Measurements from ENCODE around the gene SSR1. TPM values are rescaled to one million over a fixed set of nuclear protein-coding genes. Genes with fewer than 3 reads are reported as not detected.

SSR1 gene
- total and polyA plus RNA-seq, 2 experiments from 2014 or later, result 65.3 to 70.2 TPM

DNA sequence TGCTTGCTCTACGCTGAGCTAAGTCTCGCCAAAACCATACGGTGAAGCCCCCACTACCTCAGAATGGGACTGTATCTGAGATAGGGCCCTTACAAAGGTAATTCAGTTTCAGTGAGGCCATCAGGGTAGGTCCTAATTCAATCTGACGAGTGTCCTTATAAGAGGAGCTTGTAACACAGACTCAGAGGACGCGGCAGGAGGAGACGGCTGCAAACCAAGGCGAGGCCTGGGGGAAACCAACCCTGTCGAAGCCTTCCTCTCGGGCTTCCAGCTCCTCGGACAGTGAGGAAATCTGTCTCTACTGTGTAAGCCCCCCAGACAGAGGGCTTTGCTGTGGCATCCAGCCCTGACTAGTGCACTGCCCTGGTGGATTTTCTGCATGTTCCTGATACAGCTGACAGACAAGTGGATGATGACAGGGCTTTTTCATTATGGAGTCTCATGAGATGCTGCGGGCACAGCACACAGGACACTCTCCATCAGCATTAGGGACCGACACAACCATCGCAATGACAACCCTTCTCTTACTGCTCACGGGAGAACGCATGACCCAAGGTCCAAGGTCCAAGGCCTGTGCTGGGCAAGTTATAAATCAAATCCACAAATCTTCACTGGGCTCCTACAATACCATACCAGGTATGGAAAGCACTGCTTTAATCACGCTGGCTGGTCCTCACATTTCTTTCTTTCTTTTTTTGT, 48.2 kb downstream of the SSR1 start (continued):
- TF ChIP-seq ZNF462 (CRISPR knock-in tag; IDR thresholded peaks at IDR 0.05), result no peak

DNA sequence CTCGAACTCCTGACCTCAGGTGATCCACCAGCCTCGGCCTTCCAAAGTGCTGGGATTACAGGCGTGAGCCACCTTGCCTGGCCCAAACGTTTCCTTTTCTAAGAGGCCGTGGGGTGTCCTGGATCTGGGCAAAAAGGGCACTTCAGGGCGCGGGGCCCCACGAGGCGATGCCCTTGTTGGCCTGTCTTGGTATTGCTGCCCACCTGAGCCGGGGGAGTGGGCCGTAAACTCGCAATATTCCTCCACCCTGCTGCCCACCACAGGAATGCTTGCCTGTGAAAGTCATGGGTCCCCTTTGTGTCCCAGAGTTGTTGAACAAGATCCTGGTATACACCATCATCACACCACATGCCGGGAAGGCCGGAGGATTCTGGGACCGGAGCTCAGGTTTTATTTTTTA, 49.0 kb downstream of the SSR1 start:
- Histone ChIP-seq H3K4me3 (no peak overlapping the region), H3K27me3 (ENCODE audit: insufficient read depth) (peaks cover 3% of the 10 kb centered on the region; the same call in 1 of the 2 replicates), H3K4me2 (no peak overlapping the region), H3K4me1 (ENCODE audit: insufficient read depth) (peaks cover 10% of the 10 kb centered on the region), H3K36me3 (ENCODE audit: insufficient read depth) (no peaks in the 10 kb centered on the region), H3K79me2 (replicated peaks; ENCODE audit: insufficient read depth) (no peaks in the 10 kb centered on the region), H3K27ac (ENCODE audit: low read depth) (no peak overlapping the region), H3F3A (replicated peaks; ENCODE audit: low read depth) (peaks cover 8% of the 10 kb centered on the region), H2AFZ (0 out of 2 replicates have a peak overlapping the region, but pooled peaks have one; percentile 28), H4K20me1 (replicated peaks; ENCODE audit: insufficient read depth) (no peaks in the 10 kb centered on the region), H3K9me2 (ENCODE audit: insufficient read depth) (no peaks in the 10 kb centered on the region)
- ATAC-seq (no peak), DNase-seq (ENCODE audit: low spot score) (no peak)
- no peaks in the 10 kb centered on the region for H3K9me3 Mint-ChIP-seq
- peaks cover 3% of the 10 kb centered on the region; the same call in 2 of the 3 replicates for H3K36me3 Mint-ChIP-seq (ENCODE audit: low read depth)
- H3K4me3 Mint-ChIP-seq, result no peak overlapping the region
- H3K27me3 Mint-ChIP-seq (ENCODE audit: insufficient read depth, low read depth, poor library complexity), result peaks cover 14% of the 10 kb centered on the region
- H3K27ac Mint-ChIP-seq, result no peak overlapping the region
- peaks cover 24% of the 10 kb centered on the region for H3K4me1 Mint-ChIP-seq
- no peak for TF ChIP-seq POLR2AphosphoS5 (IDR thresholded peaks at IDR 0.05; ENCODE audit: low read depth)
- no peak for TF ChIP-seq STAT1 (IDR thresholded peaks at IDR 0.05; ENCODE audit: unreplicated experiment)
- no peak for TF ChIP-seq EZH2 (IDR thresholded peaks at IDR 0.05; ENCODE audit: low read depth, unreplicated experiment)
- TF ChIP-seq ZNF462 (CRISPR knock-in tag; IDR thresholded peaks at IDR 0.05), result no peak
- TF ChIP-seq ZNF331 (CRISPR knock-in tag; IDR thresholded peaks at IDR 0.05; ENCODE audit: low read depth), result no peak
- no peak for TF ChIP-seq ZNF114 (CRISPR knock-in tag; IDR thresholded peaks at IDR 0.05)
- TF ChIP-seq CREB1 (CRISPR knock-in tag; IDR thresholded peaks at IDR 0.05; ENCODE audit: low read depth), result no peak
